Mucosa of gallbladder (tissue), 1 donor: ENCODE data around the gene MYH7. TPM values are rescaled to one million over a fixed set of nuclear protein-coding genes. Genes with fewer than 3 reads are reported as not detected.

ENCODE experiments used
- DNase-seq: peaks from one replicate; pipeline ENCODE4 v3.0.0-alpha.2; 2020; ENCODE audit warnings: low spot score
- total RNA-seq: library from RNA; stranded (reverse); gene quantifications from one replicate; pipeline ENCODE4 v1.2.1, GENCODE V29; 2021
- donor health status: DM: no; HTN: no; CAD: no.

The MYH7 gene
- total RNA-seq, 1 donor from 2014 or later, result 0.12 TPM

DNA sequence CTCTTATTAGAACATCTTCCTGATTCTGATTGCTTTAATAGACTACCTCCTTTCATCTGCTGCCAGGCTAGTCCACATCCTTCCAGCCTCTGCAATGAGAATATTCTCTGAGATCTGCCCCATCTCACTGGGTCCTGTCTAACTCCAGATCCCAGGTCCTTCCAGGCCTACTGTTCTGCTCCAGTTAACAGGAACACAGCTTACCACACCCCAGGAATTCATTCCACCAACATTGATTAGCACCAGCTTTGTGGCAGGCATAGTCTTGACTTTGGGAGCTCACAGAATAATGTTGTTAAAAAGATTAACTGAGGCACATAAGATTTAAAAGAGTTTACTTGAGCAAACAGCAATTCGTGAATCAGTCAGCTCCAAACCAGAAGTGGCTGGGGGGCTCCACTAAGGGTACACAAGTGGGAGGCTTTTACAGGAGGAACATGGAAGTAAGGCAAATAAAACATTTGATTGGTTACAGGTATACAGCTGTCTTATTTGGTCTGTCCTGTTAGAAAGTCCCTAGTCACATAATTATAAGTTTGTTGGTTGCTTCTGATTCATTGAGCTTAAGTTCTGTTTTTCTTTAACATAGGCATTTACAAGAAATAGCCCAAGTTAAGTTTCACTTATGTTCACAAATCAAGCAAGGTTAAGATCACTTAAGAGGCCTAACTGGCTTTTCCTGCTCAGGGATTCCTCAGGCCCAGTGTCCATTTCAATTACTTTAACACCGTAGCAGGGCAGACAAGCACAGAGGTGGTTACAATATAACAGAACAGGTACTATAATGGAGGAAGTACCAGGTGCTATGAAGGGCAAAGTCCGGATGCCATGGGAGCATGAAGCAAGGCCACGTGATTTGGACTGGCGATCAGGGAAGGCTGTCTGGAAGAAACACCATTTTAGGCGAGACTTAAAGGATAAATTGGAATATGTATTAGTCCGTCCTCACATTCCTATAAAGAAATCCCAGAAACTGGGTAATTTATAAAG, 12.2 kb upstream of the MYH7 start:
- DNase-seq, result peak; percentile 83

DNA sequence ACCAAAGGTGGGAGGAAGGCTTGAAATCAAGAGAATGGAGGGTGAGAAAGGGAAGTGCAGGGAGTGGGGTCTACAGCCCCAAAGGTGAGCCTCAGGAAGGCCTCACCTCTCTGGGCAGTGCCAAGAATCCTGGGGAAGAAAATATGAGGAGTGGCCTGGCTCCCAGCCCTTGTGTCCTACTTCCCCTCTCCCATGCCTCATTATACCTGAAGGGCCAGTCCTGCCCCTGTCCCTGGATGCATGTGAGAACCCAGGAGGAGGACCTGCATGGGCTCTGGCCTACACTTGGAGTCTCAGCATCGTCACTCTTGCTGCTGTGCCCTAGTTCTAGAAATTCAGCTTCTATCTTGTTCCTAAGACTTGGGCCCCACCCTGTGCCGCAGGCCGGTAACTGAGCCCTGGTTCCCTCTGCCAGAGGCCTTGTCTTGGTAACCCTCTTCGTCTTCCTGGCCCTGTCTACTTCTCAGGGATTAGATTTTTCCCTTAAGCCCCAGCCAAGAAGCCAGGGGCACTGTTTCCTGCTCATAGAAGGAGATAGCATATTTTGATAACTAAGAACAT, 10.9 kb upstream of the MYH7 start:
- no peak for DNase-seq

DNA sequence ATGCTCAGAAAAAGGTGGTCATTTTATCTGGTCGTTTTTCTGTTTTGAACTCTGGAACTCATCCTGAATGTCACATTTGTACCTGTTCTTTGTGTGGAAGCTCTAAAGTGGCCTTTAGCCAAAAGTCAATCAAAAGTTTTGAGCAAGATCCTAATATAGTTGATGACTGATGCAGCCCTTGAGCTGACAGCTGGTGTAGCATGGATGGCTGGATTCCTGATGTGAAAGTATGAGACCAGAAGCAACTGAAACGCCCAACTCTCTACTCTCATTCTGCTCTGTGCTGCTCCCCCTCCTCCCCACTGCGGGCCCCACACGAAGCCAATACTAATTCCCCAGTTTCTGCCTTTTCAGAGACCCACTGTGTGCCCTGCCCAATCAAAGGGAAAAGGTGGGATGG, 10.3 kb upstream of the MYH7 start:
- DNase-seq, result no peak

GRCh38 chr14:23444314-23444713, 8.9 kb upstream of the MYH7 start:
- no peak for DNase-seq

- no peak for DNase-seq
These were observed 8.4 kb upstream of the MYH7 start for GRCh38 chr14:23443881-23444280.

- no peak for DNase-seq
These were observed 8.0 kb upstream of the MYH7 start for GRCh38 chr14:23443411-23443812.

- DNase-seq, result no peak
These were observed 7.4 kb upstream of the MYH7 start for GRCh38 chr14:23442721-23443356.

DNA sequence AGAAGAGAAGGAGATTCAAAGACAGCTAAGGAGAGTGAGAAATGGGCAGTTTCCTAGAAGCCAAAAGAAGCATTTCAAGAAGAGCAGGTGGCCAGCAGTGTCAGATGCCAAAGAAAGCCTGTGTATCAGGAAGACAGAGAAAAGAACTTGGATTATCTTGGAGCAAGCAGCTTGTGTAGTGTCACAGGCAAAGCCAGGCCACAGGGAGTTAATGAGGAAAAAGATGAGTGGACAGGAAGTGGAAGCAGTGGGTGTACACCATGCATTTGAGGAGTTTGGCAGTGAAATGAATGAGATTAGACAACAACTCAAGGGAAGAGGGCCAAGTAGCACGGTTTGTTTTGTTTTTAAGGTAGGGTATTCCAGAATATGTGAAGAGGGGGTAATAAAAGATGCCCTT, 5.6 kb upstream of the MYH7 start:
- DNase-seq, result no peak

DNA sequence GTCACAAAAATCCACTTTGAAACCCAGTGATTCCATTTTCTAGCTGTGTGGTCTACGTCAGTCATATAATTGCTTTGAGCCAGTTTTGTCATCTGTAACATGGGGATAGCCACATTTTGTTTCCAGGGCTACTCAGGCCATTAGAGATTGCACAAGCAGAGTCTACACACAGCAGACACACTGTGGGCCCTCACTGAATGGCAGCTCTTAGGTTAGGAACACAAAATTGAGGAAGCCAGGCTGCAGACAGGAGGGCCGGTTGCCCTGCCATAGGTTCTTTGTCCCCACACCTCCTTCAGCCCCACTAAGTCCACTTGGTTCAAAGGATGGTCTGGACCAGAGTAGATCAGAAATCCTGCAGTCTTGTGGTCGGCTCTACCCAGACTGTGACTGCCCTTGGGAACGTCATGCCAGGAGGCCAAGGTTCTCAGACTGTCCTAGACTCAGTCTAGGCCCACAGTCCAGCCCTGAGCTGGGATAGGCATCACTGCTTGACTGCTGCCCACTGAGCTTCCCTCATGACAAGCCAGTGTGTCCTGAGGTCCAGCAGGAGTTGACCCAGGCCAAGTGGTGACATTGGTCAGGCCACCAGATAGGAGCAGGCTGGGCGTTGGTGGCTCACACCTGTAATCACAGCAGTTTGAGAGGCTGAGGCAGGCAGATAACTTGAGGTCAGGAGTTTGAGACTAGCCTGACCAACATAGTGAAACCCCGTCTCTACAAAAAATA, 3.8 kb upstream of the MYH7 start:
- no peak for DNase-seq

DNA sequence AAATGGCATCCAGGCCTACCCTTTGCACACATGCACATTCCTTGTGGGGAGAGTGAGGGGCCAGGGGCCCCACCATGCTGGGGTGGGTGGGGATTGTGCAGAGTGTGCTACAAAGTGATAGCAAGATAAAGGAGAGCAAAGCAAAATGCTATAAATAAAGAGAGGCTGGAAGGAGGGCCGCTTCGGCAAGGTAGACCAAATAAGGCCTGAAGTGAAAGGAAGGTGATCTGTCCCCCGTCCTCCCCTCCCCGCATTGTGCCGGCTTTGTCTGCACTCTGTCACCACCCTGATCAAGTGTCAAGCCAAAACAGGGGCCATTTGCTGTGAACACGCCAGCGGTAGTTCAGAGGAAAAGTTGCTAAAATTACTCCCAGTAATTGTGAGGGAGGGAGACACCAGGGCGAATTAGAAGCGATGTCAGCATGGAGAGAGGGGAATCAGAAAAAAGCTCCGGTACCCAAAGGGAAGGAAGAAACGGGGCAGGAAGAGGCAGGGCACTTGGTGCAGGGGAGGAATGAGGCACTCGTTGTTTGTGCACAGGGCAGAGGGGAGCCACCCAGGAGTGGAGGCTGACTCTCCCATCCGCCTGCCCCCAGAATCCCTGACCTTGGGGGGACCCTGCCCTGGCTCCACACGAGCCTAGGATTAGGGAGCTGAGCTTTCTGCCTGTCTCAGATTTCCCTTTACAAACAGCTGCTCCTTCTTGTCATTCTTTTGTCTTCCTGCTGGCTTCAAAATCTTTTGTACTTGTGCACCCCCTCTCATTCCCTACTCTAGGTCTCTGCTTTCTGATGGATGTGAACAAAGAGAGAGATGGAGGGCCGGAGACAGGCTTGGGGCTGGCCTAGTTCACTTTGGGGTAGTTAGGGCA, 2.9 kb upstream of the MYH7 start:
- DNase-seq, result no peak

- no peak for DNase-seq
These were observed 2.0 kb upstream of the MYH7 start for GRCh38 chr14:23437133-23438100.

- DNase-seq, result no peak
These were observed 1.1 kb upstream of the MYH7 start for GRCh38 chr14:23436327-23437132.

GRCh38 chr14:23434488-23435222, 805 bp downstream of the MYH7 start:
- DNase-seq, result no peak

- DNase-seq, result no peak
These were observed 2.0 kb downstream of the MYH7 start for GRCh38 chr14:23433457-23433856.

DNA sequence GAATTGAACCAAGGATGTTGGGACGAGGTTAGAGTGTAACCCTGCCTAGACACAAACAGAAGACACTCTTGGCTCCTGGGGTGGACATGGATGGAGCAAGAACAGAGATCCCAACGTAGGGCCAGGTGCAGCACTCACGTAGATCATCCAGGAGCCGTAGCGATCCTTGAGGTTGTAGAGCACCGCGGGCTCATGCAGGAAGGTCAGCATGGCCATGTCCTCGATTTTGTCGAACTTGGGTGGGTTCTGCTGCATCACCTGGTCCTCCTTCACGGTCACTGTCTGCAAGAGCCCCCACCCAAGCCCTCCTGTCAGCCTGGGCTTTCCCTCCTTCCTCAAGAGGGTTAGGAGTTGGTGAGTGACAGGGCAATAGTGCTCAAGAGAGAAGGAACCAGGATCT, 2.5 kb downstream of the MYH7 start:
- DNase-seq, result no peak

GRCh38 chr14:23432102-23432925, 3.1 kb downstream of the MYH7 start:
- DNase-seq, result no peak

- no peak for DNase-seq
These were observed 4.0 kb downstream of the MYH7 start for GRCh38 chr14:23431486-23431885.

GRCh38 chr14:23430723-23431085, 4.8 kb downstream of the MYH7 start:
- no peak for DNase-seq
